ENCODE measurements around the gene MT1M. TPM values are rescaled to one million over a fixed set of nuclear protein-coding genes. Genes with fewer than 3 reads are reported as not detected.
"Not testable (repeated sequence)": the region's sequence is repeated elsewhere in the genome, so short reads cannot be mapped to it uniquely, and the experiment has no call there.

The MT1M gene
- total RNA-seq, 1 donor from 2014 or later, result not detected

DNA sequence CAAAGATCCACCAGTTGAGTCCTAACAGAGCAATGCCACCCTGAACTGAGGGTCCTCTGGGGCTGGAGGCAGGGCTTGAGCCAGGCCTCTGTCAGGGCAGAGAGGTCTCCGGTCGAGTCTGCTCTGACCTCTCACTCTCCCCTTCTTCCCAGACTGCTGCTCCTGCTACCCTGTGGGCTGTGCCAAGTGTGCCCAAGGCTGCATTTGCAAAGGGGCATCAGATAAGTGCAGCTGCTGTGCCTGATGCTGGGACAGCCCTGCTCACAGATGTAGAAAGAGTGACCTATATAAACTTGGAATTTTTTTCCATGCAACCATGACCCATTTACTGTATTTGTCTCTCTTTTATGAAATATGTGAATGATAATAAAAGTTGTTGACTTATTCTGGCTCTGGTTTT is 16.8 kb downstream of the MT1M start:
- DNase-seq (ENCODE audit: low spot score), result no peak

- no peak for DNase-seq (ENCODE audit: low spot score)
These were observed 17.4 kb downstream of the MT1M start for GRCh38 chr16:56649820-56650219.

DNA sequence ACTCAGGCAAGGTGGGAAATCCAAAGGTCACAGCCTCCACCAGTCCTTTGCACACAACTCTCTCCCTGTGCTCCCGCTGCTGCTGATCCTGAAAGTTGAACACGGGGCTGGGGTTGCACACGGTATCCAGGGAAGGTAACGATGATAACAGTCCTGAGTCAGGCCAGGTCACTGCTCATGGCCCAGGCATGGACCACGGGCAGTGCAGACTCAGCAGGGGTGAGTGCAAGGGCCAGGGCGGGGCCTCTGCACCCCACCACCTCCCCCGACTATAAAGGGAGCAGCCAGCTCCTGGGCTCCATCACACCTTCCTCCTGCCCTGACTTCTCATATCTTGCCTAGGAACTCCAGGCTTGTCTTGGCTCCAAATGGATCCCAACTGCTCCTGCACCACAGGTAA is 19.1 kb downstream of the MT1M start, which contains the start of gene MT1B:
TSS of gene MT1B (plus strand) at position 301 of the 400 bp plus-strand sequence. CDS start at position 369, 68 bp downstream.
- no peak for DNase-seq (ENCODE audit: low spot score)

DNA sequence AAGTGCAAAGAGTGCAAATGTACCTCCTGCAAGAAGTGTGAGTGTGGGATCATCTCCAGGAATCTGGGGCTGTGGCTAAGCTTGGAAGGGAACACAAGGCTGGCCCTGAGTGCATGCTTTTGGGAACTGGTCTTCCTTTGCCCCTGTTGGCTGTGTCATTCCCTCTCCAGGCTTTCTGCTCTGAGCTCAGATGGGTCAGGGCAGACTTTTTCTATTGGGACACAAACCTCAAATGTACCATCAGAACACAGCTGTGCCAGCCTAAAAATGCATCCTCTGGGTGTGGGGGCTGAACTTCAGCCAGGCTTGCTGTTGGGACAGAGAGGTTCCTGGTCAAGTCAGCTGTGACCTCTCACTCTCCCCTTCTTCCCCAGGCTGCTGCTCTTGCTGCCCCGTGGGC is 20.1 kb downstream of the MT1M start:
- DNase-seq (ENCODE audit: low spot score), result no peak

DNA sequence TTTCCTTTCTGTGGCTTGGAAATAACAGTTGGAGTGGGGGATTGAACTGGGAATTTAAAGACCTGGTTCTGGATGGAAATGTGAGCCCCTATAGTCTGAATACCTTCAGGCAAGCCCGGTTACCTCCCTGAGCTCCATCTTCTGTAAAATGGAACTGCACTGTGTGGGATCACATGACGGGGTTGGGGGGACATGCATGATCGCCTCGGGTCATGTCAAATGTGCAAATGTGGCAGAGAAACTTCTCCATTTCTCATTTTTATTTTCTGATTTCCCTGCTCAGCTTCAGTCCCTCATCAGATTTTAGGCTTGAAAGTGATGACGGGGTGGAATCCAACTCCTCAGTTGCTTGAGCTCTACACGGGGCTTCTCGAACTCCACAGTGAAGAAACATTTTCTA is 20.8 kb downstream of the MT1M start:
- no peak for DNase-seq (ENCODE audit: low spot score)

- DNase-seq (ENCODE audit: low spot score), result peak; percentile 50
These were observed 25.3 kb downstream of the MT1M start, which contains the start of gene MT1F for GRCh38 chr16:56657555-56658326. MT1F (plus strand) TSS chr16:56657959; CDS start chr16:56658059, 100 bp downstream.

DNA sequence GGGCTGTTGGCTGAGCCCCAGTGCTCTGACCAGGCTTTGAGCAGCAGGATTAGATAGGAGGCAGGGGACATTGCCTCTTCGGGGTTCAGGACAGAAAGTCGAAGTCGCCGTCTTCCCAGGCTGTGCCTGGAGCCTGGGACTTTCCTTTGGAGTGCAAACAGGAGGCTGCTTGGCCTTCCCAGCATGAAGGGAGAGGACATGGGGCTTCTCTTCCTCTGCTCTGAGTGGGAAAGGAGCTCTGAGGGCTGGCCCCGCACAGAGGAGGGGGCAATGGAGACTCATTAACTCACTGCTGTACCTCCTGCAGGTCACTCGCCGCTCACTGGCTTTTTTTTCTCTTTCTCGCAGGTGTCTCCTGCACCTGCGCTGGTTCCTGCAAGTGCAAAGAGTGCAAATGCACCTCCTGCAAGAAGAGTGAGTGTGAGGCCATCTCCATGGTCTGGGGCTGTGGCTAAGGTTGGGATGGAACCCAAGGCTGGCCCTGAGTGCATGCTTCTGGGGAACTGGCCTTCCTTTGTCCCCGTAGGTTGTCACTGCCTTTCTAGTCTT is 25.9 kb downstream of the MT1M start:
- no peak for DNase-seq (ENCODE audit: low spot score)

DNA sequence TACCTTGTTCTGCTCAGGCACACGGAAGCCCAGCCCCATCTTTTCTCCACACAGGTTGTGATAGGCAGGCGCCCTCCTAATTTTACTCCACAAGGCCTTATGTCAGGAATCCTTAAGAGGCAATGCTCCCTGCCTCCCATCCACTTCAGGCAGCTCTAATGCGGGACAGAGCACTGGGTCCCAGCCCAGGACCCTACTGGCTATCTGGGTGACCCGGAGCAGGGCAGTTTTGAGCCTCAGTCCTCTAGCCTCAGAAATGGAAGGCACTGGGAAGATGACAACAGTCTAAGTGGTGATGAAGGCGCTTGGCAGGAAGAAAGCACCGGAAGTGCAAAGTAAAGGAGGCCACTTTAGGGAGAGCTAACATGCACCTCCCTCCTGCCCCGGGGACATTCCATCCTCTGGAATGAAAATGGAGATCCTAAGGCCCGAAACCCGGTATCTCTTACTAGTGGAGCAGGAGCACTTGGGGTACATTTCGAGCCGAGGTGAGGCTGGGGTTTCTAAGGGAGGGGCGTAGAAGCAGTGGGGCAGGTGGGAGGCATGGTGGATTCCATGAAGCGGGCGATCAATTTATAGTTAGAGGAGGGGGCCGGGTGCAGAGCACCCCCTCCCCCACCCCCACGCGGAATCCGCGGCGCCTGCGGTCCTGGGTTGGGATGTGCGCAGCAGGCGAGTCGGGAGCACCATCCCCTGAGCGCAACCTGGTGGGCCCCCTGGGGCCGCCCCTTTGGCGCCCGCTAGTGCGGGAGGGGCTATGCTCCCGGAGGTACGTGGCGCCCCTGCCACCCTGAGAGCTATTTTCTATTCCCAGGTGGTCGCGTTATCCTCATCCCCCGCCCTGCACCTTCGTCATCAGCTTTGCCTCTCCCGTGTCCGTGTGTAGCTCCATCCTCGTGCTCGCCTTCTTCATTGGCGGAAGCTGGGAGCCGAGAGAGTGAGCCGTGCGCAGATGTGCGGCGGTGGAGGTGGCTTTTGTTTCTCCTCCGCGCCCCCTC is 30.2 kb downstream of the MT1M start:
- DNase-seq (ENCODE audit: low spot score), result no peak

DNA sequence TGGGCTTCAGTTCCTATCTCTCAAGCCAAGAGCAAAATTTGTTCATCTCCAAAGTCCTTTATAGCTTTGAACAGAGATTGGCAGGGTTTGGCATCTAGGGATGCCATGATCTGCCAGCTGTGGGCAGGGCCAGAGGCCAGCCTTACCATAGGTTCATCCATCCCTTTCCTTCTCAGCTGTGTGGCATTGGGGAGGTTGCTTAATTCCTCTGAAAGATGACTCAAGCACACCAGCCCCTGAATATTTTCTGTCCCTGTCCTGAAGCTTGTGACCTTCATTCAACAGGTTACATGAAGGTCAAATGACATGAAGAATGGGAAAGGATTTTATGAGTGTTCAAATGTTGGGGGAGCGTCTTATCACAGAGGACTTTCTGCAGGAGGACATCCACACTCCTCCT is 32.0 kb downstream of the MT1M start:
- DNase-seq (ENCODE audit: low spot score), result no peak

DNA sequence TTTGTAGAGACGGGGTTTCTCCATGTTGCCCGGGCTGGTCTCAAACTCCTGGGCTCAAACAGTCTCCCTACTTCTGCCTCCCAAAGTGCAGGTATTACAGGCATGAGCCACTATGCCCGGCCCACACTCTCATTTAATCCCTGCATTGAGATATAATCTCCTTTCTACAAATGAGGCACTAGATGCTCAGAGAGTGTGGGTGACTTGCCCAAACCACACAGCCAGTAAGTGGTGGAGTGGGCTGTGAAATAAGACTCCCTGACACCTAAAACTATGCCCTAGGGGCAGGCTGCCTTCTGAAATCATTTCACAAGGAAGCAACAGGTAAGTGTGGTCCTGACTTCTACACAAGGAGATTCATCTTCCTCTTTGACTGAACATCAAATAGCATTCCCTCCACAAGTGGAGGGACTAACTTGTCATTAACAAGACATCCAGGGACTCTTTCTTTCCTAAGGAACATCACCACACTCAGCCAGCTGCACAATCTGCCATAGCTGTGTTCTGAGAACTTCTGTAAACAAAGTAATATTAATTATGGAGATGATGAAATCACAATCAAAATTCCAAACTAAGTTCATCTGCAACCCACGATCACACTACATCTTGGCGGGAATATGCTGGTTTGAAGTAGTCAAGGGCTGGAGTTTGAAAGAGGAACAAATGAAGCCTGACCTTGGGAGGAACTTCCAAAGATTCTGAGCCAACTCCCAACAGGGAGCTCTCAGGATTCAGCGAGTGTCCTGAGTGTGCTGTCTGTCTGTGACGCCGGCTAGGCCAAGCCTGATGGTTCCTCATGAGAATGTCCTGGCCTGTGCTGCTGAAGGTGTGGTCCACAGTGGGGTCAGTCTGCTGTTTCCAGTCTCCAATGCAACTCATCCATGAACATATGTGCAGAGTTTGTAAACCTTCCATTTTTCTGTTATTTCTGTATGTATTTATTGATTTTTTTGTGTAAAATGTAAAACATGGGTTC is 33.1 kb downstream of the MT1M start:
- DNase-seq (ENCODE audit: low spot score), result not testable (repeated sequence)

DNA sequence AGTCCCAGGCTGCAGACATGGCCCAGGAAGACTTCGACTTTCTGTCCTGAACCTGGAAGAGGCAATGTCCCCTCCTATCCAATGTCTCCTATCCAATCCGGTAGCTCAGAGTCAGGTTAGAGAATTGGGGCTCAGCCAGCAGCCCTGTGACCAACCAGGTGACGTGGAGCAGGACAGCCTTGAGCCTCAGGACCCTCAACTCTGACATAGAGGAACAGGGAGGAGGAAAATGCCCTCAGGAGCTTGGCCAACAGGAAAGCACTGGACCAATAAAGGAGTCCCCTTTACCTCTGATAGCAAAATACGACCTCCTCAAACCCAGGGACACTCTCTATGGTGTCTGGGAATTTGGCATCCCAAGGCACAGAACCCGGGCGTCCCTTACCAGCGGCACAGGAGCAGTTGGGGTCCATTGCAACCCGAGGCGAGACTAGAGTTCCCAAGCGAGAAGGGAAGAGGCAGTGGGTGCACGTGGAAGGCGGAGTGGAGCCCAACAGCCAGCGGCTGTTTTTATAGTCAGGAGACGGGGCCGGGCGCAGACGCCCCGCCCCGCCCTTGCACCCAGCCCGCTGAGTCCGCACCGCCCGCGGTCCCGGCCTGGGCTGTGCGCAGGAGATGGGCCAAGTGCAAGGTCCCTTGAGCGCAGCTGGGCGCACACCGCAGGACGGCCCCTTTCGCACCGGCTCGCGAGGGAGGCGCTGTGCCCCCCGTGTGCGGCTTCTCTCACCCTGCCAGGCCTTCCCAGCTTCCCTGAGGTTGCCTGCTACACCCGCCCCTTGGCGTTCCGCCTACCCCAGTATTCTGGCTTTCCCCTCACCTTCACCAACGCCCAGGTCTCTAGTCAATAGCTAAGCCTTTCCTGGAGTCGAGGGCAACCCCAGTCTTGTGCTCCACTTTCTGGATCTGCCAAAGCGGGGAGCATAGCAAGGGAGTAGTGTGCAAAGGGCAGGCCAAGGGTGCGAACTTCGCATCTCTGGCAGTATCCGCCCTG is 35.4 kb downstream of the MT1M start, which contains the start of gene MT1G:
TSS of gene MT1G (minus strand) at position 485 of the 991 bp plus-strand sequence. CDS start at position 413, 72 bp downstream.
- DNase-seq (ENCODE audit: low spot score), result peak; percentile 36

DNA sequence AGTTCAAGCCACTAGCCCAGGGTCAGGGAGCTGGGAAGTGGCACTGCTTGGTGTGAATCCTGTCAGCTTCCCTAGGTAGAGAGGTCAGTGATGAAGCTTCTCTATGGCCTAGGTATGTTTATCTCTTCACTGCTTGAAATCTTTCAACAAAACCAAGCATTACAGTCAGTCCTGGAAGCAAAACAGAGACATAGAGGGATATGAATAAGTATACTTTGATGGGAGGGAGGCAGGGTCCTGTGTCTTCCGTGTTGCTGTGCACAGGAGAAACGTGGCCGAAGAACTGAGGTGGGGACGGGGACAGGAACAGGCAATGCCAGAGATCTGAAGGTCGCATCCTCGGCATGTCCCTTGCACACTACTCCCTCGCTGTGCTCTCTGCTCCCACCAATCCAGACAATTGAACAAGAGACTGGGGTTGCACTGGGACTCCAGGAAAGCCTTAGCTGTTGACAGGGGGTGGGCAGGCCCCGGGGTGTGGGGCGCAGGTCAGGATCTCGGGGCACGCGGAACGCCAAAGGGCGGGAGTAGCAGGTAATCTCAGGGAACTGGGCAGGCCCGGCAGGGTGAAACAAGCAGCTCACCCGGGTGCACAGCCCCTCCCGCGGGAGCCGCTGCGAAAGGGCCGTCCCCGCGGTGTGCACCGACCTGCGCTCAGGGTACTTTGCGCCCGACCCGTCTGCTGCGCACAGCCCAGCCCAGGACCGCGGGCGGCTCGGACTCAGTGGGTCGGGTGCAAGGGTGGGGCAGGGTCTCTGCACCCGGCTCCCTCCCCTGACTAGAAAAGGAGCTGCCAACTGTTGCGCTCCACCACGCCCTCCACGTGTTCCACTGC is 36.8 kb downstream of the MT1M start, which contains the start of gene MT1H:
TSS of gene MT1H (plus strand) at position 810 of the 835 bp plus-strand sequence. CDS start 71 bp downstream, outside the sequence.
- no peak for DNase-seq (ENCODE audit: low spot score)

- no peak for DNase-seq (ENCODE audit: low spot score)
These were observed 37.6 kb downstream of the MT1M start for GRCh38 chr16:56669840-56670619.

GRCh38 chr16:56670620-56670934 is 38.1 kb downstream of the MT1M start:
- DNase-seq (ENCODE audit: low spot score), result no peak

DNA sequence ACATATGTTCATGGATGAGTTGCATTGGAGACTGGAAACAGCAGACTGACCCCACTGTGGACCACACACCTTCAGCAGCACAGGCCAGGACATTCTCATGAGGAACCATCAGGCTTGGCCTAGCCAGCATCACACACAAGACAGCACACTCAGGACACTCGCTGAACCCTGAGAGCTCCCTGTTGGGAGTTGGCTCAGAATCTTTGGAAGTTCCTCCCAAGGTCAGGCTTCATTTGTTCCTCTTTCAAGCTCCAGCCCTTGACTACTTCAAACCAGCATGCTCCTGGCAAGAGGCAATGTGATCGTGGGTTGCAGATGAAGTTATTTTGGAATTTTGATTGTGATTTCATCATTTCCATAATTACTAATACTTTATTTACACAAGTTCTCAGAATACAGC is 39.2 kb downstream of the MT1M start:
- not testable (repeated sequence) for DNase-seq (ENCODE audit: low spot score)

GRCh38 chr16:56672171-56672570 is 39.7 kb downstream of the MT1M start:
- not testable (repeated sequence) for DNase-seq (ENCODE audit: low spot score)

DNA sequence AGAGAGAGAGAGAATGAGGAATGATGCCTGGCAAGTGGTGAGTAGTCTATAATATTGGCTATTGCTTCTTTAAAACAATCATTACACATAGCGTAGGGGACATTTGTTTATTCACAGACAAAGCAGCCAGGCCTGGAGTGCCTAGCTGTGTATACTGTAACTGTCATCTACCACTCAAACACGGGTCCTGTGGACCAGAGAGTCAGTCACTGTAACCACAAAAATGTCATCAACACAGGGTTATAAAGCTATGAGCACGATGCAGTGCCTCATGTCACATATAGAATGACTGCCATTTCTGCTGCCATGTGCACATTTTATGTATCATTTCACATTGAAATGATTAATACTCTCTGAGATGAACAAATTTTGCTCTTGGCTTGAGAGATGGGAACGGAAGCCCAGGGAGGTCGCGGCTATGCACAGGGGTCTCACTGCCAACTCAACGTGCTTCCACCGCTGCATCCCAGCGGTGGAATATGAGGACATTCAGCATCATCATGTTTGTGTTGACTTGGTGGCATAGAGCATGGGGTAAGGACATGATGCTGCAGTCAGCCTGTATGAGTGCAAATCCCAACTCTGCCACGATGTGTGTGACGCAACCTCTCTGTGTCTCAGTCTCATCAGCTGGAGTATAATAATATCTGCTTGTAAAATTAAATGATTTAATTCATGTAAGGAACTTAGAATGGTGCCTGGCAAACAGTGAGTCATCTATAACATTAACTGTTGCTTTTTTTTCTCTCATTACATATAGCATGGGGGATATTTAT is 40.5 kb downstream of the MT1M start:
- DNase-seq (ENCODE audit: low spot score), result no peak
